ENCODE data around the gene RRP36.
"Not testable (repeated sequence)": the region's sequence is repeated elsewhere in the genome, so short reads cannot be mapped to it uniquely, and the experiment has no call there.

The RRP36 gene, protein sequence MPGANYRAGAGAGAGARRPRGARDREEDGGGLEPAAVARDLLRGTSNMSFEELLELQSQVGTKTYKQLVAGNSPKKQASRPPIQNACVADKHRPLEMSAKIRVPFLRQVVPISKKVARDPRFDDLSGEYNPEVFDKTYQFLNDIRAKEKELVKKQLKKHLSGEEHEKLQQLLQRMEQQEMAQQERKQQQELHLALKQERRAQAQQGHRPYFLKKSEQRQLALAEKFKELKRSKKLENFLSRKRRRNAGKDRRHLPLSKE

GRCh38 chr6:43021270-43022047 is at the start of gene RRP36:
TSS of gene RRP36 (plus strand) at chr6:43021623. CDS start at chr6:43021655, 32 bp downstream.
- peak; percentile 75 for DNase-seq (ENCODE audit: low read depth)

DNA sequence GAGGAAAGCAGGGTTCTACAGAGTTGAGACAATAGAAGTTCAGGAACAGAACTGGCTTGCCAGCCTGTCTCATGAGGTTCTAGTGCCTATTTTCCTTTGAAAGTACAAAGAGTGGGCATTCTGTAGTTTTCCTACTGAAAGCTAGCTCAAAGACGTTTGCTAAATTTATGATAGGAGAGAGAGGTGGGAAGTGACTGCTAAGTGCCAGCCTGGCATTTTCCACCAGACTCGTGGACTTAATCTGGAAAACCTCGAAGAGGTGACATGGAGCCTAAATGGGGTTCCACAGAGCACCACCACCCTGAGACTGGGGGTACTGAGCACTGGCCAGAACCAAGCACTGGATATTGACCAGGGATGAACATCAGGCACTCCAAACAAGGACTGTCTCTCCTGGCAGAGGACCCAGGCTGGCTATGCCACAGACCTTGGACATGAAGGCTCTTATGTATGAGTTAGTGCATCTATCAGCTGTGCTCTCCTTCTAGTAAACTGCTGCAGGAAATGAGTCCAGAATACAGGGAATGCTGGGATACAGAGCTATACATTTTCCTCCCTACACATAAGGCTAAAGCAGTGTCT is 49.6 kb upstream of the RRP36 start:
- no peak for DNase-seq (ENCODE audit: low read depth)

GRCh38 chr6:42973926-42974325 is 47.5 kb upstream of the RRP36 start:
- no peak for DNase-seq (ENCODE audit: low read depth)

- DNase-seq (ENCODE audit: low read depth) = no peak
Measured at GRCh38 chr6:42974919-42975505, 46.4 kb upstream of the RRP36 start.

DNA sequence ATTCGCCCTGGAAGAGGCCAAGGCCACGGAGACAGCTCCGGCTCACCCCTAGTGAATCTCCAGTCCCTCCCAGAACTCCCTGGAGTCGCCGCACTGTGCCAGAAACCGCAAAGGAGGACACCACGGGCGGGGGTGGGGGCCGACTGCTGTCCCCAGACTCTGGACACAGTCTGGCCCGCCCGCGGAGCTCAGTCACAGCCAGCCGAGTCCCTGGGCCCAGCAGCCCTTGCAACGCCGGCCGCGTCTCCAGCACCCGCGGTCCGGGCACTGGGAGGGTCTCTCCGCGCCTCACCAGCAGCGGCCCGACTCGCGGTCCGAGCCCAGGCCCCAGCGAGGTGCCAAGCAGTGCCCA is 43.0 kb upstream of the RRP36 start:
- DNase-seq (ENCODE audit: low read depth) = peak; percentile 31

DNA sequence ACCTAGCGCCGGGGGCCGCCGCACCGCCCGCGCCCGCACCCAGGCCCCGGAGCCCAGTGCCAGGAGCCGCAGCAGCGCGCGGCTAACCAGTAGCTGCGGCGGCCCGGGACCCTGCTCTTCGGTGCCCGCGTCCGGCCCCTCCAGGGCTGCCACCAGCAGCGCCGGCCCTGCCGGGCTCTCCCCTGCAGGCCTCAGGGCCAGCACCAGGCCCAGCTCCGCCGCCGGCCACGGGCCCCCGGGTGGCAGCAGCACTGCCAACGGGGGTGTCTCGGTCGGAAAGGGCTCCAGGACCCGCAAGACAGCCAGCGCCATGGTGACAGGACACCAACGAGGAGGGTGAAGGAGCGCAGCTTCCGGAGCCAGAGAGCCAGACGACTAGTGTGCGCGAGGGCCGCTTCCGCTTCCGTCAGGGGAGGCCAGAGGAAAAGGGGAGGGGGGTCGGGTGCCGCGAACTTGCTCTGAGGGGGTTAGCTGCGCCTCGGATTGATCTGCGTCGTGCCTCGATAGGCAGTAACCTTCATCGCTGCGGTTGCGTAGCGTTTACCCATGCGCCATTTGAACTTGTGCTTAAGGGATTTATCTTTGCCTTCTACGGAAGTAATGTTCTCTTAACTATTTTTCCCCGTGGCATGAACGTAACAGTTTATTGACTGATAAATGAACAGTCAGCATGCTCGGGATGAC is 42.4 kb upstream of the RRP36 start, which contains the start of gene PEX6:
Gene PEX6 (minus strand): TSS at position 343 of the 684 bp plus-strand sequence. CDS start 31 bp downstream, at position 312.
- peak; percentile 78 for DNase-seq (ENCODE audit: low read depth)

DNA sequence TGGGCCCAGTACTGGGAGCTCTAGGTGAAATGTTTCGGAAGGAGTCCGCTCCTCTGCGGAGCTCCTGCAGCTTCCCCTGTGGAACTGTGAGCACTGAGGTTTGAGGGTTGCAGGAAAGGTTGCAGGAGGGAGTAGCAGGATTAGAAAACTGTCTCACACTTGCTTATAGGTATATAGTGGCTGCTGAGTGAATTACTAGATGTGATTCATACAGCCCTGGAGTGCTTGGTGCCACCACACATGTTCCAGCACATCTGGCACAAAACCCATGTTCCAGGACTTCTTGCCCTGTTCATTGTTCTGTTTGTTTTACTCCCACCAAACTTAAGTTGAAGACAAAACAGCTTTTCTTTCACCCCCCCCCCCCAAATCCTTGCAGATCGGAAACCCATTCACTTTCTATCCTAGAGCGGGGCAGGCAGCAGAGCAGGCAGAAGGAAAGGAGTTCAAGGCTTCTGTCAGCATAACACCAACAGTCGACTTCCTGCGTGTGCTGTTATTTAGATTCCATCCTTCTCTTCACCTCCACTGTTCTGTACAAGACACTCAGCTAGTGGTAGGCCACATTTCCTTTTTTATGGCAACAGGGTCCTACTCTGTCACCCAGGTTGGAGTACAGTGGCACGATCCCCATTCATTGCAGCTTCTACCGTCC is 41.8 kb upstream of the RRP36 start:
- DNase-seq (ENCODE audit: low read depth) = no peak

- DNase-seq (ENCODE audit: low read depth) = no peak
Measured at GRCh38 chr6:42981836-42982235, 39.6 kb upstream of the RRP36 start.

DNA sequence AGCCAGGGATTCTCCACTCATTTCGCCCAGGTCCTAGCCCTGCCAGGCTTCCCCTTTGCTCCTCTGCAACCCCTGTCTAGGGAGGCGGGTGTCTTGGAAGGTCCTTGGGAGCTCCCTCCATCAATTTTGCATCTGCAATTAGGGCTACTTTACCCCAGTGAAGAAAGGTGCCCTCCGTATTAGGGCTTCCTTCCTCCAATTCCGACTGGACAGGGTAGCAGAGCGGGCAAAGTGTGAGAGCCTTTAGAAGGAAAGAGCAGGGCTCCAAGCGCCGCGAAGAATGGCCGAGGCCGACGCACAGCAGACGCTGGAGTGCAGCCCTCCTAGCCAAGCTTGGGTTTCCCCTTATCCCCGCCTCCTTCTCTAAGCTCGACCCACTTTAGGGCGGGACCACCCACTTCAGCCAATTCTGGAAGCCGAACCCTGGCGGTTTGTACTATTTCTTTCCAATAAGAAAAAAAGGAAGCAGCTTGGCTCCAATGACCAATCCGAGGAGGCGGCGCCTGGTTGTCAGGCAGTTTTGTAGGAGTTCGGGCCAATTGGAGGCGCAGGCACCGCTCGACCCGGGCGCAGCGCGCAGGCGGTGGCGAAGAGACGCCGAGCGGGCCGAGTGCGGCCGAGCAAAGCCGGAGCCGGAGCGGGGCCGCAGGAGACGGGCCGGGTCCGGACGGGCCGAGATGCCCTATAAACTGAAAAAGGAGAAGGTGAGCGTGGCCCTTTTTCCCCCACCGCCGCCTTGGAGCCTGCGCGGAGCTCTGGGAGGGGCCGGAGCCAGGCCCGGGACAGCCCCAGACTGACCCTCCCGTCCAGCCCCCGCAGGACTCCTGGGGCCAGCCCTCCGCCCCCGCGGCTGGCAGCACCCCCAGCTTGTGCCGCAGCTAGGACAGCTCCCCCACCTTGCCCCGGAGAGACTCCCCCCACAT is 37.2 kb upstream of the RRP36 start, which contains the start of gene PPP2R5D:
Gene PPP2R5D (plus strand): TSS at position 570 of the 923 bp plus-strand sequence. CDS start 108 bp downstream, at position 678.
- DNase-seq (ENCODE audit: low read depth) = peak; percentile 99

GRCh38 chr6:42984924-42985475 is 36.4 kb upstream of the RRP36 start:
- peak; percentile 18 for DNase-seq (ENCODE audit: low read depth)

DNA sequence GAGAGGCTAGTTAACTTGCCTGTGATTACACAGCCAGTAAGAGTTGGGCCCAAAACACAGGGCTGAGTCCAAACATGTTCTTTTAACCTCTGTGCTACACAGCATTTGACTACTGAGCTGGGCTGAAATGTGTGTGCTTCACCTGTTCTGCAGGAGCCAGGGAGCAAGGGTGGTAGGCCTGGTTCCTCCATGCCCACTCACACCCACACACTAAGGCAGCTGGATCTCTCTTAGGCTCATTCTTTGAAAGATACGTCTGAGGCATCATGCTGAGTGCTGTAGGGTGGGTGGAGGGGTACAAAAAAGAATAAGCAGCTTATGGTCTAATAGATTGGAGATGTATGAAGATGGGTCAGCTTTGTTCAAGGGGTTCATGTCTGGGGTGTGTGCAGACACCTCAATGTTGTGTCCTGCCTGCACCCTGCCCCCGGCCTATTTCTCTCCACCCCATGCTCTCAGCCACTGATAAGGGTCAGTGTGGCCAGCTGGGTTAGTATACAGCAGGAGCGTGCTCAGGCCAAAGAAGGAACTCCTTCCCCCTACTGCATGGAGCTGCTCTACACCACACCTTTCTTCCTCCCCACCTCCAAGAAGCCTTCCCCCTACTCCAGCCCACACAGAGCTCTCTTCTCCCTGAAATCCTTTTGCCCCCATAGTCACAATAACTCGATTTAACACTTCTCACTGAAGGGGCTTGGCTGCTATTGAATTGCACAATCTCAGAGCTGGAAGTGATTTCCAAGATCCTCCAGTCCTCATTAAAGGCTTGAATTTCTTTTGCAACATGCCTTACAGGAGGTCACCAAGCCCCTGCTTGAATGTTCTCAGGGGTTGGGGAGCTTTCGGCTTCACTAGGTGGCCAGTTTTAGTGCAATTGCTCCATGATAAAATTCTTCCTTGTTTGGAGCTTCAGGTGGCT is 33.6 kb upstream of the RRP36 start:
- DNase-seq (ENCODE audit: low read depth) = no peak

DNA sequence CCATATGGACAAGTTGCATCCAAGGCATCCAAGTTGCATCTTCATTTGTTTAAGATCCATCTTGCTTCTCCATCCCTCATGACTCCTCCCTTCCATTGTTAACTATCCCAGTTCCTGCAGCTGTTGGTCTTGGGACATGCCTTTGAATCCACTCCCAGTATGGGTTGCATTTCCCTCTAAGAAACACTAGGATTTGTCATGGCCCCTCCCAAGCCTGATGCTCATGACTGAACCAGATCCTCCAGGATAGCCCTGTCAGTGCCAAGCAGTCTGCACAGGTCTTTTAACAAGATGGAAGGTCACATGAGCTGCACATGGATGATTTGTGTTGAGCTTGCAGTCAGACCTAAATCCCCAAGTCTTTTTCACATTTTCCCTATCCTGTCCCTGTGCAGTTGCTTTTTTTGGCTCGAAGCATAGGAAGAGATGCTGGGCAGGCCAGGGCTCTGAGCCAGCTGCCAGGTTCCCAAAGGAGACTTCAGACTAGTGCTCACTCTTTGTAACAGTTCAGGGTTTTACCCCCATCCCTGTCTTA is 32.9 kb upstream of the RRP36 start:
- no peak for DNase-seq (ENCODE audit: low read depth)

DNA sequence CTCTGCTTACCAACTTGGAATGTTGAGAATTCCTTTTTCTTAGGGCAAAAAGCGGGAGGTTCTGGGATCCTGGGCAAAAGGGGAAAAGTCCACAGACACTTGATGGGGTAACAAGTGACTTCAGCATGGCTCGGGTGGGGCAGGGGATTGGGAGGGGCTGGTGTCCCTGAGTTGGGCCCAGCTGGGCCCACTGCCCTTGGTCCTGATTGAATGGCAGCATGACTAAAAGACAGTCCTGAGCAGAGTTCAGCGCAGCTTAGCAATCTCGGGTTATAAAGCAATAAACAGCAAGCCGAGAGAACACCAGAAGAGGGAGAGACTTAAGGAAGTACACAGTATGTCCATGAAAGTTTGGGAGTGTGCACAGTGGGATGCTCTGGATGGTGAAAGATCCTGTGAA is 31.5 kb upstream of the RRP36 start:
- no peak for DNase-seq (ENCODE audit: low read depth)

DNA sequence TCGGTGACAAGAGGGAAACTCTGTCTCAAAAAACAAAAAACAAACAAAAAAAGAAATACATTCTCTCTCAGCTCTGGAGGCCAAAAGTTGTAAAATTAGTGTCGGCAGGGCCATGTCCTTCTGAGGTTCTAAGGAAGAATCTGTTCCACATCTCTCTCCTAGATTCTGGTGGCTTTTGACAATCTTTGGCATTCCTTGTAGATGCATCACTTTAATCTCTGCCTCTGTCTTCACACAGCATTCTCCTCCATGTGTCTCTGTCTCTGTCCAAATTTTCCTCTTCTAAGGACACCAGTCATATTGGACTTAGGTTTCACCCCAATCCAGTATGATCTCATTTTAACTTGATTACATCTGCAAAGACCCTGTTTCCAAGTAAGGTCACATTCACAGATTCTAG is 28.0 kb upstream of the RRP36 start:
- no peak for DNase-seq (ENCODE audit: low read depth)

DNA sequence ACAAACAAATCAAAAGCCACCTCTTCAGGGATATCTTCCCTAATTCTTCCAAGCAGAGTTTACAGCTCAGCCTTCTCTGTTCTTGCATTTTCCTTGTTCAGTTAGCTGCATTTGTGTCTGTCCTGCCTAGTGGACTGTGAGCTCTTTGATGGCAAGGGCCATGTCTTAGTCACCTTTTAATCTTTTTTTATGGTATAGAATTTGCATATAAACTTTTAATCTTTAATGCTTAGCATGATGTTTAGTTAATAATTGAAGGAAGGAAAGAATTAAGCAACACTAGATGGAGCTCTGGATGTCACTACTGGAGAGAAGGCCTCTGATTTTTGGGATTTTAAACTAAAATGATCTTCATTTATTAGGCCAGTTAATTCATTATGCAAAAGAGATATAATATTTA is 24.9 kb upstream of the RRP36 start:
- DNase-seq (ENCODE audit: low read depth) = no peak

DNA sequence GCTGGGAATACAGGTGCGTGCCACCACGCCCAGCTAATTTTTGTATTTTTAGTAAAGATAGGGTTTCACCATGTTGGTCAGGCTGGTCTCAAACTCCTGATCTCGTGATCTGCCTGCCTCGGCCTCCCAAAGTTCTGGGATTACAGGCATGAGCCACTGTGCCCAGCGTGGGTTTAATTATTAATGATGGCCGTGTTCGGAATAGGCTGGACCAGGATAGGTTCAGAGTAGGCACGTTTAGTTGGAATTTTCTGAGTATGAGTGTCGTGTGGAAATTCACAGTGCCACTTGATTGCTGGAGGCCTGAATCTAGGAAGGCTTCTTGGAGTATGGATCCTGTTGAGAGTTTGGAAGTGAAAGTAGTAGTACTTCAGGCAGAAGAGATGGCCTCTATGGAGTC is 23.2 kb upstream of the RRP36 start:
- not testable (repeated sequence) for DNase-seq (ENCODE audit: low read depth)

DNA sequence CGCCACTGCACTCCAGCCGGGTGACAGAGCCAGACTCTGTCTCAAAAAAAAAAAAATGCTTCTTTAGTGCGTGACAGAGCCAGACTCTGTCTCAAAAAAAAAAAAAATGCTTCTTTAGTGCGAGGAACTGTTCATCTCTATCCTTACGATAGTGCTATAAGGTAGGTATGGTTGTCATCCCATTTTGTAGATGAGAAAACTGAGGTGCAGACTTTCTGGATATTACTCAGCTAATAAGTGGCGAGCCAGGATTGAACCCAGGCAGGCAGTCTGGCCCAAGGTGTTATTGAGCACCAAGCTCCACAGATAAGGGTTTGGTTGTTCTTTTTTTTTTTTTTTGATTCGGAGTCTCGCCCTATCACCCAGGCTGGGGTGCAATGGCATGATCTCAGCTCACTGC is 19.6 kb upstream of the RRP36 start:
- DNase-seq (ENCODE audit: low read depth) = no peak

DNA sequence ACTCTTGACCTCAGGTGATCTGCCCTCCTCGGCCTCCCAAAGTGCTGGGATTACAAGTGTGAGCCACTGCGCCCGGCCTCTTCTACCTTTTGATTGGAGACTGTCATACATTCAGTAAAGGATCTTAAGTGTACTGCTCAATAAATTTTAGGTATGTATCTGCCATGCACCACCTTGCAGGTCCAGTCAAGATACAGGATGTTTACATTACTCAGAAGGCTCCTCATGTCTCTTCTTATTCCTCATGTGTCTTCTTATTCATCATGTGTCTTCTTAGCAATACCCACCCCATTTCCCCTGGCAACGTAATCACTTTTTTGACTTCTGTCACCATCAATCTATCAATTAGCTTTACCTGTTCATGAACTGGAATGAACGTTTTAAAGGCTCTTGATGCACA is 15.6 kb upstream of the RRP36 start:
- DNase-seq (ENCODE audit: low read depth) = no peak

DNA sequence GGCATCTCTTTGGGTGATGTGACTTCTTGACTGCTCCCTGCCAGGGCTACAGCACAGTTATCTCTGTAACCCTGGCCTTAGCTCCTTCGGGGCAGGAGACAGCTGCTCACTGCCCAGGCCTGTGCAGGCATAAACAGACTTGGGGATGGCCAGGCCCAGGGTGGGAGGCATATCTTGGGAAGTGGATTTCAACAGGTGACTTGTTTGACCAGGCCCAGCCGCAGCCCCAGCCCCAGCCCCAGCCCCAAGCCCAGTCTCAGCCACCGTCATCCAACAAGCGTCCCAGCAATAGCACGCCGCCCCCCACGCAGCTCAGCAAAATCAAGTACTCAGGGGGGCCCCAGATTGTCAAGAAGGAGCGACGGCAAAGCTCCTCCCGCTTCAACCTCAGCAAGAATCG is 15.2 kb upstream of the RRP36 start:
- no peak for DNase-seq (ENCODE audit: low read depth)

All from iris pigment epithelial cell (primary cell).